GM21367 (cell line): Measurements from ENCODE around the gene ANKRD28.

Experiments
- ATAC-seq: cut with Tn5 transposase; IDR thresholded peaks from one replicate; pipeline ENCODE4 v1.9.1; 2021; ENCODE audit not compliant: unreplicated experiment

Gene ANKRD28

GRCh38 chr3:15673536-15673935 lies 124.2 kb downstream of the ANKRD28 start:
- no peak for ATAC-seq

DNA sequence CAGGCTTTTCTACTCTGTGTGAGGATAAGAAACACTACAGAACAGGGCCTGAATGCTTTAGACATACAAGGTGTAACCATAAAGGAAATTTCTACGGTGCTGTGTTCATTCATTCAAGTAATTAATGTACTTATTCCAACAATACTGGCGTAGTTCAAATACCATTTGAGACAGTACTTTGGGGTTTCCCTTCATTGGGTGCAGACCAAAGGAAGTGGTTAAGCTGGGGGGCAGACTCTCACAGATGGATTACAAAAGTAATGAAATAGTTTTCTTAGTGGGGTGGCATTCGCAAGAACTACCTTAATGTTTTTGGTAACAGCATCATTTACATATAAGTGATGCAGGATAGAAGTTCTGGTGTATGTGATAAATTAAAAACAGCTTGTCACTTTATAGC lies 130.3 kb downstream of the ANKRD28 start:
- ATAC-seq, result no peak

- no peak for ATAC-seq
Measured at GRCh38 chr3:15666277-15666676, 131.5 kb downstream of the ANKRD28 start.

DNA sequence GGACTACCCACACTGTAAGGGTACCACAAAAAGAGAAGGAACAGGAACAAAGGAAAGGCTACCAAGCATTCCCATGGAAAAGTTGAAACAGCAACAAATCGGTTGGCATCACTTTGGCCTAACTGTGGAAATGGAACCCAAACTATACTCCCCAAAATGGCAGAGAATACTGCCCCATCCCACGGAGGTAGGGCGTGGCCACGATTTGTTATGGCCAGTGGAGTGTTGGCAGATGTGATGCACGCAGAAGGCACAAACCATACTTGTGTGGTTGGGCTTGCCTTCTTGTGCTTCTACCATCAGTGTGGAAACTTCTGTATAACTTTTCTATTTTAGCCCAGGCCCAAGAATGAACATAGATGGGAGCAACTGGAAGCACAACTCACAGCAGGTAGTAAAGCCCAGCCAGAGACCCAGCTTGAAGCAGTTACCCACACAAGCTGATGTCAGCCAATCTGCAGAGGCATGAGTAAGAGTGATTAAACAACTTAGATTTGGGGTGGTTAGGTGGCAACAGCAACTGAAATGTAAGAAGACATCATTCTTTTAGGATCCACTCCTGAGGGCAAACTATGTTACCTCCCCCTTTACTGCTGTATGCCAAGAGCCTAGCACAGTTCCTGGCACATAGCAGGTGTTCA lies 132.1 kb downstream of the ANKRD28 start:
- no peak for ATAC-seq

GRCh38 chr3:15664144-15664543 lies 133.6 kb downstream of the ANKRD28 start:
- no peak for ATAC-seq

DNA sequence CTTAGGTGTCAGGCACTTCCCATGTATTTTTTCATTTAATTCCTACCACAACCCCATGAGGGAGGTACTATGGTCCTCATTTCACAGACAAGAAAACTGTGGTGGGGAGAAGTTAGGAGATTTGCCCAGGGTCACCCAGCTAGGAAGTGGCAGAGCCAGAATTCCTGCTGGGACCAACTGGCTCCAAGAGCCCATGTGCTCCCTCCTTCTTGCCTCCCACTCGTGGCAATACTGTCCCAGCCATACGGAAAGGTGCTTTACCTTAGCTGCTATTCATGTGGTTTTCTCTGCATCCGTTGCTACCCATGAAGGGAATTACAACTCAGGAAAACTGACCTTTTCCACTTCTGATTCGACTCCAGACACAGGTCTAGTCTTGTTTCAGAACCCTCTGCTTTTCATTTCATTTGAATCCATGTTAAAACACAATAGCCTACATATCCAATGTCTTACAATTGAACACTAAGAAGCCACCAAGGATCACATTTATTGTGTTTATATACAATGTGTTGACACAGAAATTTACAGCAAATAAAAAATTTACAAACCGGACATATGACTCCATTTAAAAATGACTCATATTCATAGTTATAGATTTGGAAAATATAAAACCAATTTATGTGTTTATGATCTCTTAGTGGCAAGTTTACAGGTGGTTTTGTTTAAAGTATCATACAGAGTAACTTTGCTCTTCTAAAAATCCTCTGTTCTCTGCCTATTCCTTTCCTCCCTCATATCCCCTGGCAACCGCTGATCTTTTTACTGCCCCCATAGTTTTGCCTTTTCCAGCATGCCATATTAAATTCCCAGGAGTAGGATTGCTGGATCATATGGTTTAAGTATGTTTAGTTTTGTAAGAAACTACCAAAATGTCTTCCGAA lies 137.5 kb downstream of the ANKRD28 start:
- ATAC-seq, result no peak

- no peak for ATAC-seq
Measured at GRCh38 chr3:15659254-15659975, 138.4 kb downstream of the ANKRD28 start.

DNA sequence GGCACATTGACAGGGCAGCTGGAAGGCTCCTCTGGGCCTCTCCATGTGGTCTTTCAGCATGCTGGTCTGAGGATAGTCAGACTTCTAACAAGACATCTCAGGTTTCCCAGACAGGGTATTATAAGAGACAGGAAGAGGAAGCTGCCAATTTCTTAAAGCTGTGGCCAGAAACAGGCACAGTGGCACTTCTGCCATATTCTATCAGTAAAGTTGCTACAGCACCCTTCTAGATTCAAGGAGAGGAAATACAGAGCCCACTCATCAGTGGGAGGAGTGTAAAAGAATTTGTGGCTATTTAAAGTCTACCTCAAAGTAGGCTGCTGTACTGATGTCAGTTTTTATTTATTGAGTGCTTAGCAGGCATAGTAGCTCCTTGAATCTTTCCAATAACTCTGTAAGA lies 140.8 kb downstream of the ANKRD28 start:
- ATAC-seq, result no peak

- ATAC-seq, result no peak
Measured at GRCh38 chr3:15656342-15656741, 141.4 kb downstream of the ANKRD28 start.

- ATAC-seq, result no peak
Measured at GRCh38 chr3:15654891-15655290, 142.9 kb downstream of the ANKRD28 start.

DNA sequence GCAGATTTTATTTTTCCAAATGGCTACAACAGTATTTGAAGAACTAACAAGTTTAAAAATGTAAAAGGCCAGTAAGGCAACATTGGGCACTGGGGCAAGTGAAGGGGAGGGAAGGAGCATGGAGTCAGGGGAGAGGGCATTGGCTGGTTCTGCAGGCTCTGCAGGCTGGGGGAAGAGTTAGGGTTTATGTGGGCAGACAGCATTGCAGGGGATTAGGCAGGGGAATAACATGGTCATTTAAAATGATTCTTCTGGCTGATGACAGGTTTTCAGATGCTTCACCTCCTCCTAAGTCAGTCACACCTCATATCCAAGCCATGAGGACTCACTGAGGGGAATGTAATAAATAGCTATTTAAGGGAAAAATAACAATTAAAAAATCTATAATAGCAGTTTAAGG lies 143.7 kb downstream of the ANKRD28 start:
- no peak for ATAC-seq

DNA sequence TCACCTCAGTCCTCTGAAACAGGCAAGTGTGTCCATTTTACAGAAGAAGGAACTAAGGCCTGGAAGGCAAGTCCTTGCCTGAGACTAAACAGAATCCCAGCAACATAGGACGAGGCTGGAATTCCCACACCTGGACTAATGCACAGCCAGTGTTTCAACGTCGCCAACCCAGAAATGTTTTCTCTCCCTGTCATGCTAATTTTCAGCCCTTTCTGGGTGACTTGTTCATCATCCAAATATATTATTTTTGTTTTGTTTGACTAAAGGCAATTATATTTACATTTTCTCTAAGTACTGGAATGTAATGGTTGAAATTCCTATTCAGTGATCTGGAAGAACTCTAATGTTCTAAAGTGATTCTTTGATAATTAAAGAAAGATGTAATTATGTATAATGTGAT lies 144.5 kb downstream of the ANKRD28 start:
- ATAC-seq, result no peak

- ATAC-seq, result no peak
Measured at GRCh38 chr3:15651396-15651795, 146.4 kb downstream of the ANKRD28 start.

GRCh38 chr3:15649858-15650257 lies 147.9 kb downstream of the ANKRD28 start:
- no peak for ATAC-seq

DNA sequence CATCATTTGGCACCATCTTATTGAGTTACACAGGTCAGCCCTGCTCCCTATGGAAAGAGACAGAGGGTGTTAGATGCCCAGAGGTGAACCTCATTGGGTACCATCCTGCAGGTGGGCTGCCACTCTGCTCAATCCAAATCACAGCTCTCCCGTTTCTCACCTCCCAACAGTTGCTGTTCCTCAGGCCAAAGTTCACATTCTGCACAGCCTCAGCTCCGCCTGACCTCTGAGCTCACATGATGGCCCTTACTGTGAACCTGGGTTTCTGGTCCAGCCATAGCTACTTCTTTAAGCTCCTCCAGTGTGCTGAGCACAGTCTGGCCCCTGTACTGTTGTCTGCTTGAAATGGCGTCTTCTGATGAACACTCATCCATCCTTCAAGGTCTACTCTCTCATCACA lies 148.4 kb downstream of the ANKRD28 start:
- no peak for ATAC-seq

- ATAC-seq, result peak; percentile 95
Measured at GRCh38 chr3:15647611-15648167, 150.1 kb downstream of the ANKRD28 start.

- peak; percentile 17 for ATAC-seq
Measured at GRCh38 chr3:15646851-15647511, 150.8 kb downstream of the ANKRD28 start.

- ATAC-seq, result no peak
Measured at GRCh38 chr3:15645740-15646501, 151.9 kb downstream of the ANKRD28 start.

GRCh38 chr3:15645246-15645645 lies 152.5 kb downstream of the ANKRD28 start:
- no peak for ATAC-seq

GRCh38 chr3:15638891-15639262 lies 158.9 kb downstream of the ANKRD28 start:
- no peak for ATAC-seq
